C4-2B (cell line): ENCODE data around the gene ZFYVE26.

Experiments
- CTCF ChIP-seq: fragments of 450-650 bp; conservative IDR thresholded peaks from 2 replicates; pipeline ENCODE4 v1.5.1; 2017; ENCODE audit warnings: mild to moderate bottlenecking
- ZFX ChIP-seq: fragments of 450-650 bp; IDR thresholded peaks from 2 replicates; pipeline ENCODE4 v1.6.1; 2017

- TF ChIP-seq CTCF: no peak
- no peak for TF ChIP-seq ZFX
Measured at GRCh38 chr14:67766035-67766680, 50.2 kb downstream of the ZFYVE26 start.
